T-helper 1 cell treated with Interleukin-12 subunit alpha and Interleukin-12 subunit beta and Interleukin-4 antibody, amounts not matched to agents 30 μg/mL and 1 μg/mL, for 36 hours (primary cell): ENCODE measurements around the gene DEPDC4.

Source experiments
- H3K27ac Mint-ChIP-seq: one replicate; pipeline ENCODE4 v1.8.0; 2021; ENCODE audit warnings: mild to moderate bottlenecking, mixed read lengths
- H3K27me3 Mint-ChIP-seq: one replicate; pipeline ENCODE4 v1.8.0; 2021; ENCODE audit warnings: low read depth, mixed read lengths
- H3K36me3 Mint-ChIP-seq: one replicate; pipeline ENCODE4 v1.8.0; 2021; ENCODE audit warnings: low read depth, mixed read lengths
- H3K4me1 Mint-ChIP-seq: one replicate; pipeline ENCODE4 v1.8.0; 2021; ENCODE audit warnings: low read depth, mixed read lengths
- H3K4me3 Mint-ChIP-seq: one replicate; pipeline ENCODE4 v1.8.0; 2021; ENCODE audit warnings: mild to moderate bottlenecking, moderate library complexity, mixed read lengths
- H3K9me3 Mint-ChIP-seq: one replicate; pipeline ENCODE4 v1.8.0; 2021; ENCODE audit warnings: mixed read lengths

DEPDC4 gene

DNA sequence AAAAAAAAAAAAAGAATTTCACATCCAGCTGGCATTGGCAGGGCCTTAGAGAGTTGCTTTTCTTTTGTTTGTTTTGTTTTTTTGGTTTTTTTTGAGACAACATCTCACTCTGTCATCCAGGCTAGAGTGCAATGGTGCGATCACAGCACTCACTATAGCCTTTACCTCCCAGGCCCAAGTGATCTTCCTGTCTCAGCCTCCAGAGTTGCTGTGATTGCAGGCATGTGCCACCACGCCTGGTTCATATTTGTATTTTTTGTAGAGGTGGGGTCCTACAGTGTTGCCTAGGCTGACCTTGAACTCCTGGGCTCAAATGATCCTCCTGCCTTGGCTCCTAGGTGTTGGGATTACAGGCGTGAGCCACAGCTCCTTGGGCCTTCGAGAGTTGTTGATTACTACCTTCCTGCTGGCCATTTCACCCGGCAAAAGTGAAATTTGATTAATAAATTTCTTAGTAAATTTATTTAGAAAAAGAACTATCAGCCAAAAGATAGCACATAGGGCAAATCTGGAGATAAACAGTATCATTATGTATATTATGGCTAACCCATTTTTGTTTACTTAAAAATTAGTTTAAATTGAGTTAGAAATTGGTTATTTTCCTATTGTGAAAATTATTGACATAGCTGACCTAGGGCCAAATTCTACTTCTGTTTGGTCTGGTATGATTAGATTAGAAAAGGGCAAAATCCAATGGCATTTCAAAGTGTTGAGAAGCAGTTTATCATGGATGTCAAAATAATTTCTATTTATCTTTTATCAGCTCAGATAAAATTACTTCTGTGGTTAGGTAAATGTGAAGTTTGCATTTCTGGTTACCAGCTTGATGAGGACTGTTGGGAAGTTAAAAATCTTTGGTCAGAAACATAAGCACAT is 53.6 kb downstream of the DEPDC4 start:
- no peaks in the 10 kb centered on the region for H3K9me3 Mint-ChIP-seq
- no peak overlapping the region for H3K4me3 Mint-ChIP-seq
- H3K27me3 Mint-ChIP-seq = no peaks in the 10 kb centered on the region
- peaks cover 4% of the 10 kb centered on the region for H3K4me1 Mint-ChIP-seq
- H3K36me3 Mint-ChIP-seq = peaks cover 22% of the 10 kb centered on the region
- H3K27ac Mint-ChIP-seq = no peak overlapping the region

DNA sequence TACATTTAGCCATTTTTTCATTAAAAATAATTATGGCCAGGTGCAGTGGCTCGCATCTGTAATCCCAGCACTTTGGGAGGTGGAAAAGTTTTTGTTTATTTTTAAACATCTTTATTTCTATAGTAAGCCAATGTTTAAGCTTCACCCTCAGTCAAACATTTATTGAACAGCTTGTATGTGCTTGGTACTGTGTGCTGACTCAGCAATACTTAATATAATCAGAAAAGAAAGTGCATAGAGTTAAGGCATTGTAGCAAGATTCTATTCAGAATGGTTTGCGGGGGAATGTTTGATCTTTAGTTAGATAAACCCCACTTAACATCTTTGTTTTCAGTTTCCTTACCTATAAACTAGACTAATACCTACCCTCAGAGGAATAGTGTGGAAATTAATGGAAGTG is 55.2 kb downstream of the DEPDC4 start:
- Mint-ChIP-seq H3K4me1 (peaks cover 4% of the 10 kb centered on the region), H3K4me3 (no peak overlapping the region), H3K27me3 (no peaks in the 10 kb centered on the region), H3K9me3 (no peaks in the 10 kb centered on the region), H3K36me3 (peaks cover 25% of the 10 kb centered on the region), H3K27ac (no peak overlapping the region)

DNA sequence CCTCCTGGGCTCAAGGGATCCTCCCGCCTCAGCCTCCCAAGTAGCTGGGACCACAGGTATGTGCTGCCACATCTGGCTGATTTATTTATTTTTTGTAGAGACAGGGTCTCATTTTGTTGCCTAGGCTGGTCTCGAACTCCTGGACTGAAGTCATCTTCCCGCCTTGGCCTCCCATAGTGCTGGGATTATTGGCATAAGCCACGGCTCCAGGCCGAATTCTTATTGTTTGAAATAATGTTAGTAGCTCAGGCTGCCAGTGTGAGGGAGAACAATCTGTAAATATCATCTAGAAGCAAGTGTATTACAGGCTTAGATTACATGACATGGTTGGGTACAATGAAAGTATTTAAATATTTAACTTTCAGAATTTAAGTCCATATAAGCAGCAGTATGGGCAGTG is 58.0 kb downstream of the DEPDC4 start:
- Mint-ChIP-seq H3K4me3 (no peak overlapping the region), H3K27ac (no peak overlapping the region), H3K4me1 (no peaks in the 10 kb centered on the region), H3K36me3 (peaks cover 20% of the 10 kb centered on the region), H3K27me3 (no peaks in the 10 kb centered on the region), H3K9me3 (no peaks in the 10 kb centered on the region)

DNA sequence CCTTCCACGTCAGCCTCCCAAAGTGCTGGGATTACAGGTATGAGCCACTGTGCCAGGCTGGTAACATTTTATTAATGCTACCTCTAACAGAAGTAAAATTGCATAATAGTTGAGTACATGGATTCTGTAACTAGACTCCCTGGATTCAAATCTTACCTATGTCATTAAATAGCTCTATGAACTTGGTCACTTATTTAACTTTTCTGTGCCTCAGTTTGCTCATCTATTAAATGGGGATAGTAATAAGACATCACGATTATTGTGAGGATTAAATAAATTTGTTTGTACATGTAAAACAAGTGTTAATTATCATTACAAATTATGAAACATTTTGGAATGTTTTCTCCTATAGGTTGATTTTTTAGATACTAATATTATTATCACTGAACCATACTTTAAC is 59.6 kb downstream of the DEPDC4 start:
- Mint-ChIP-seq H3K36me3 (peaks cover 14% of the 10 kb centered on the region), H3K4me3 (no peak overlapping the region), H3K9me3 (no peaks in the 10 kb centered on the region), H3K4me1 (peaks cover 5% of the 10 kb centered on the region), H3K27me3 (no peaks in the 10 kb centered on the region), H3K27ac (no peak overlapping the region)

DNA sequence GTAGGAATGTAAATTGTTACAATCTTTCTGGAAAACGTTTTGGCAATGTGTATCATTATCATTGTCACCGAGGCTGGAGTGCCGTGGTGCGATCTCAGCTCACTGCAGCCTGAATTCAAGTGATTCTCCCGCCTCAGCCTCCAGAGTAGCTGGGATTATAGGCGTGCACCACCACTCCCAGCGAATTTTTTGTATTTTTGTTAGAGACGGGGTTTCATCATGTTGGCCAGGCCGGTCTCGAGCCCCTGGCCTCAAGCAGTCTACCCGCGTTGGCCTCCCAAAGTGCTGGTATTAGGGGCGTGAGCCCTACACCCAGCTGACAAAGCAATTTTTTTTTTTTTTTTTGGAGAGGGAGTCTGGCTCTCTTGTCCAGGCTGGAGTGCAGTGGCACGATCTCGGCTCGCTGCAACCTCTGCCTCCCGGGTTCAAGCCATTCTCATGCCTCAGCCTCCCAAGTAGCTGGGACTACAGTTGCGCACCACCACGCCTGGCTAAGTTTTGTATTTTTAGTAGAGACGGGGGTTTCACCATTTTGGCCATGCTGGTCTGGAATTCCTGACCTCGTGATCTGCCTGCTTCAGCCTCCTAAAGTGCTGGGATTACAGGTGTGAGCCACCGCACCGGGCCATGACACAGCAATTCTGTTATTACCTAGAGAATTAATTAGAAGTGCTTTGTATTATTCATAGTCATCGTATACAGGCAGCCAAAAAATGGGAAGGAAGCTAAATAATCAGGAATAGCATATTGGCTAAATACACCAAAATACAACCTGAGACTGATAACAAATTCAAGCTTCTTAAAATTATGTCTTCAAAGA is 65.1 kb downstream of the DEPDC4 start:
- Mint-ChIP-seq H3K36me3 (peaks cover 9% of the 10 kb centered on the region), H3K27ac (peak overlapping the region; percentile 99), H3K4me3 (peak overlapping the region; percentile 95), H3K9me3 (no peaks in the 10 kb centered on the region), H3K27me3 (no peaks in the 10 kb centered on the region), H3K4me1 (peaks cover 15% of the 10 kb centered on the region)

DNA sequence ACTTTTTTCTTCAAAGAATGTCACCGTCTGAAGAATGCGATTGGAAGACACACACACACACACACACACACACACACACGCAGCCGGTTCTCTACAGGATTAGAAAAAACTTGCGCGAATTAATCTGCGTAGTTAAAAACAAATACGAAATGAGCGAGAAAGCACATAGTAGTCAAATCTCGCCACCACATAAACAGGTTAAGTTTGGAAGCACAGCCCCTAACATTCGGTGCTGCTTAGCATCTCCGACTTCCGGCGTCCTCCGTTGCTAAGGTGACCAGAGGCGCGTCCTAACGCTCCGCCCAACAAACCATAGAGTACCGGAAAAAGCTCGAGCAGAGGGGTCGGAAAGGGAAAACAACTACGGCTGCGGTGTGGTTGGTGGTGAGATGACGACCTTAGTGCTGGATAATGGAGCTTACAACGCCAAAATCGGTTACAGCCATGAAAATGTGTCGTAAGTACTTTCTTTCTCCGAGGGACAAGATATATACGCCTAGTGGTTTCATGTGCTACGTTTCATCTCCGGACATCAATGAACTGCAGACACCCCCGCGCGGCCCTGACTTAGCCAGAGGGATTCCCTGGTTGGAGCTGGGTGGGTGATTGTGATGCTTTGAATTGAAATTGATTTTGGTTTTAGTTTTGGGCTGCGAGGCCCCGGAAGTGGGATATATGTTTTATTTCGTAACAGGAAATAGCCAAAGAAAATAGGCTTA is 66.3 kb downstream of the DEPDC4 start, which contains the start of gene ACTR6:
ACTR6 (plus strand) TSS at position 353 of the 719 bp plus-strand sequence; CDS start at position 390, 37 bp downstream.
- H3K27me3 Mint-ChIP-seq = no peaks in the 10 kb centered on the region
- H3K9me3 Mint-ChIP-seq = no peaks in the 10 kb centered on the region
- H3K36me3 Mint-ChIP-seq = peaks cover 9% of the 10 kb centered on the region
- peak within 1 kb of the TSS; percentile 95 for H3K4me3 Mint-ChIP-seq
- H3K27ac Mint-ChIP-seq = peak within 1 kb of the TSS; percentile 99
- peaks cover 15% of the 10 kb centered on the region for H3K4me1 Mint-ChIP-seq

DNA sequence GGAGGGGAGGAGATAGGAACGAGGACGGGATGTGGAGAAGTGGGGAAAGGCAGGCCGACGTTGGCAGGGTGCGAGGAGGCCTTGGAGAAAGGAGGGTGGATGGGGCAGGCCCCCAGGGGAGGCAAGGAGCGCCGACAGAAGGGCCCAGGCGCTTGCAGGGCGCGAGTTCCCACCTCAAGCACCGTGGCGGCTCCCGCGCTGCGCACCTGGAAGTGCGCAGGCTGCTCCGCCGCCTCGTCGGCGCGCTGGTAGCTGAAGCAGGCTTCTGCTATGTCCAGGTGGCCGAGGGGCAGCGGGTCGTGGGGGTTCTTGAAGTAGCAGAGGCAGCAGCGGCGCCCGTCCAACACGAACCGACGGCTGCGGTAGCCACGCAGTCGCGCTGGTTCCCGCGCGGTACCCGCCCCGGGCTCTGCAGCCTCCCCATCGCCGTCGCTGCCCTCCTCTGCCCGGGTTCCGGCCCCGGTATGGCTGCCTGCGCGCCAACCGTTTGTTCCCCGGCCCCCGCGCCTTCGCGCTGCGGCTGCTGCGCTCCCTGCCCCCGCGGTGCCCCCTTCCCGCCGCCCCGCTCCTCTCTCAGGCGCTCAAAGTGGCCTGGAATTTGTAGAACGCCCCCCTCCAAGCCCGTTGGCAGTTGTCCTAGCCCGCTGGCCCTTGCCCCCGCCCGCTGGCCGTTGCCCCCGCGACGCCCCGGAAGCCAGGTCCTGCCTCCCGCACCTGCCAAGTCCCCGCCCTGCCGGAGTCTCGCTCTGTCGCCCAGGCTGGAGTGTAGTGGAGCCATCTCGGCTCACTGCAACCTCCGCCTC is 67.3 kb downstream of the DEPDC4 start:
- H3K9me3 Mint-ChIP-seq = no peaks in the 10 kb centered on the region
- peaks cover 18% of the 10 kb centered on the region for H3K36me3 Mint-ChIP-seq
- peak overlapping the region; percentile 95 for H3K4me3 Mint-ChIP-seq
- no peaks in the 10 kb centered on the region for H3K27me3 Mint-ChIP-seq
- H3K27ac Mint-ChIP-seq = peak overlapping the region; percentile 99
- H3K4me1 Mint-ChIP-seq = peaks cover 21% of the 10 kb centered on the region

DNA sequence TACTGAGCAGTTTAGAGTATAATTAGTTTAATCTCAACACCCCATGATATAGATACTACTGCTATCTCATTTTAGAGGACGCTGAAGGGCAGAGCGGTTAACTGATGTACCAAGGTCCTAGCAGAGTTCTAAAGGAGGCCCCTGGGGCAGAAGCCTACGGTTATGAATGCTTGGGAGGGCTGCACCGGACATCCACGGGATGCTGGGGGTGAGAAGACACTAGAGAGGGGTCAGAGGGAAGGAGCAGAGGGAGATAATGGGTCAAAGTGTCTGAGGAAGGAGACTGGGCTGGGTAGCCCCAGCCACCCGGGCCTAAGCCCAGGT is 67.9 kb downstream of the DEPDC4 start:
- Mint-ChIP-seq H3K27ac (peak overlapping the region; percentile 91), H3K27me3 (no peaks in the 10 kb centered on the region), H3K4me1 (peaks cover 21% of the 10 kb centered on the region), H3K9me3 (no peaks in the 10 kb centered on the region), H3K4me3 (peak overlapping the region; percentile 95), H3K36me3 (peaks cover 22% of the 10 kb centered on the region)

DNA sequence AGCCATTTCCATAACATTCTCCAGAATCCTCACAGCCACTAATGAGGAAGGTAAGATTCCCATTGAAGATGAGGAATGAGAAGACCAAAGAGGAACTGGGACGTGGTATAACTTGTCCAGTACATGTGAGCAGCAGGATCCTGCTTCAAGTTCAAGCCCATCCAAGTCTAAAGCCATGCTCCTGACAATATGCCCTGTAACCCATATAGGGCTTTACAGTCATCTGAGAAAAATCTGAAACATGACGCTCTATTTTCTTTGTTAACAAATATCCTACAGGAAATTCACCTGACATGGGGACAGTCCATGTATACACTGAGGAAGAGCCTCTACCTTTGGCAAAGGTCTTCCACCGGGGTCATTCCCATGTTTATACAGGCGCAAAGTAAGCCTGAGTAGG is 69.4 kb downstream of the DEPDC4 start:
- peaks cover 25% of the 10 kb centered on the region for H3K36me3 Mint-ChIP-seq
- peaks cover 21% of the 10 kb centered on the region for H3K4me1 Mint-ChIP-seq
- H3K27me3 Mint-ChIP-seq = no peaks in the 10 kb centered on the region
- no peaks in the 10 kb centered on the region for H3K9me3 Mint-ChIP-seq
- H3K27ac Mint-ChIP-seq = no peak overlapping the region
- H3K4me3 Mint-ChIP-seq = no peak overlapping the region

DNA sequence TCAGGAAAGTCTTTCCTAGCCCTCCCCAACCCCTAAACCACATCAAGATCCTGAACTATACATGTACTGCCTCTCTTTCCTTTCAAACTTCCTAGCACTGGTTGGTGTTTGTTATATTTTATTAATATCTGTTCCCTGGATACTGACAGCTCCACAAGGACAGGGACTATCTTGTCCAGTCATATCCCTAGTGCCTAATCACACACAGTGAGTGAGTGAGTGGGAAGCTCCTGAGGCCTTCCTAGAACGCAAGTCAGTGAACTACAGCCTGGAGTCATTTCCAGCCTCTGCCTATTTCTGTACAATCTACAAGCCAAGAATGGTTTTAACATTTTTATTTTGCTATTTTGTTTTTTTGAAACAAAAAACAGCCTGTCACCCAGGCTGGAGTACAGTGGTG is 73.8 kb downstream of the DEPDC4 start:
- no peaks in the 10 kb centered on the region for H3K9me3 Mint-ChIP-seq
- no peak overlapping the region for H3K4me3 Mint-ChIP-seq
- H3K4me1 Mint-ChIP-seq = peaks cover 15% of the 10 kb centered on the region
- H3K27ac Mint-ChIP-seq = no peak overlapping the region
- H3K36me3 Mint-ChIP-seq = peaks cover 30% of the 10 kb centered on the region
- H3K27me3 Mint-ChIP-seq = no peaks in the 10 kb centered on the region
